Measurements from ENCODE around the gene CAPZA1.

GRCh38 chr1:112637254-112638109 lies 17.9 kb downstream of the CAPZA1 start:
- no peak for TF ChIP-seq CTCF (IDR thresholded peaks at IDR 0.05; ENCODE audit: poor library complexity)
- no peak for TF ChIP-seq EZH2 (IDR thresholded peaks at IDR 0.05; ENCODE audit: borderline replicate concordance)
- no peak for TF ChIP-seq EZH2phosphoT487 (IDR thresholded peaks at IDR 0.05; ENCODE audit: low read depth, severe bottlenecking, unreplicated experiment)

All from hepatocyte (in vitro differentiated cells).